ENCODE results near the gene ARHGAP44.
"Not testable (repeated sequence)": the region's sequence is repeated elsewhere in the genome, so short reads cannot be mapped to it uniquely, and the experiment has no call there.

The ARHGAP44 gene

DNA sequence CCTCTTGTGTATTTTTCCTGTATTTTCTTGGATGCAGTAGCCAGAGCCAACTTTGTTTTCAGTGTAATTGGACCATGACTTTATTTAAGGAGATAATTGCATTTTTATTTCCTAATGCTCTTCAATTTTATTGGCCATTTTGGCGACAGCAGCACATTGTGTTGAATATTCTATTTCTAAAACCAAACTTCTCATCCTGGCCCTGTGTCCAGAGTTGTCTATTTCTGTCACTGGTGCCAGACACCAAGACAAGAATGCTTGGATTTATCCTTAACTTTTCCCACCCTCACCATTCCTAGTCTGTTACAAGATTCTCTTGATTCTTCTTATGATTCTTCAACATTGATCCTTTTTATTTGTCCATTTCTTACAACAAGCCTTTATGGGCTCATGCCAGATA is 37.1 kb downstream of the ARHGAP44 start:
- no peak for DNase-seq

DNA sequence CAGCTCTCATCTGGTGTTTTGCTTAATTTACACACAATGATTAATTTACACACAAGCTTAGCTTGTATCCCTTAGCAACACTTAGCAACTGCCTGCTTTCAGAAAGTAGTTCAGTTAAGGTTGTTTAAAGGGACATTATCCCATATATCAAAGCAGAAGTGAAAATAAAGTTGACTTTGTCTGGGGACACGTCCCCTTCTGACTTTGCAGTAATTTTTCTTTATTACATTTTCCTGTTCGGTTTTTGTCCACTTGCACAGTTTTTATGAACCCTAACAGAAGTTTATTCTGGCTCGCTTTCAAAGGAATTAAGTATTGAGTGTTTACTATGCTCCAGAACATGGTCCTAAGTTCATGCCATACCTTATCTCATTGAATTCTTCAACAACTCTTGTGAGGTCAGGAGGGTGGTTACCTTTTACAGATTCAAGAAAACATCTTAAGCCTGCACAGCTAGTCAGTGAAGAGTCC is 41.5 kb downstream of the ARHGAP44 start:
- no peak for DNase-seq

DNA sequence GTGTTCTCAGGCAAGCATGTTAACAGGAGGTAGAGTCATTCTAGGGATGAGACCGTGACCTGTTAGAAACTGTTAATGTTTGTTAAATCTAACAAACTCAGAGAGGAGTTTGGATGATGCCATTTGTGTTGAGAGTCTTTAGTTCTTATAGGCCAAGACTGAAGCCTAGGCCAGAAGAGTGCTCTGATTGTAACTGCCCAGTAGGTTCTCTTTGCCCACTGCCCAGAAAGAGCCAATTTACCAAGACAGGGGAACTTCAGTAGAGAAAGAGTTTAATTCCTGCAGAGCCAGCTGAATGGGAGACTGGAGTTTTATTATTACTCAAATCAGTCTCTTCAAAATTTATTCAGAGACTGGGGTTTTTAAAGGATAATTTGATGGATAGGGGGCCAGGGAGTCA is 42.5 kb downstream of the ARHGAP44 start:
- no peak for DNase-seq

DNA sequence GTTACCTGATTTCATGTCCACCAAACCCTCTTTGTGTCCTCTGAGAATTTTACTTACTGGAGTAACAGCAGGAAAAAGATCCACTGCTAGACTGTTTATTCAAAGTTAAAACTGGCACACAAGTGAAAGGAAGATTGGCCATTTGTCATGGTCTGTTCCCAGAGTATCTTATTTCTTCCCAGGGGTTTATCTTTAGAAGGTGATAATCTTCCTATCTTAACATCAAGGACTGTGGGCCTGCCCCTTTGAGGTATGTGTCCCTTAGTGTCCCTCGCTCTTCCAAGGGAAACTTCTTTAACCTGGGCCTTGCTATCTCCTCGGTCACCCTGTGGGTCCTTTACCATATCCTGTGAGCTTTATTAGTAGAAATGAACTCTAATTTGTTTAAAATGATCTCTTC is 49.7 kb downstream of the ARHGAP44 start:
- no peak for DNase-seq

DNA sequence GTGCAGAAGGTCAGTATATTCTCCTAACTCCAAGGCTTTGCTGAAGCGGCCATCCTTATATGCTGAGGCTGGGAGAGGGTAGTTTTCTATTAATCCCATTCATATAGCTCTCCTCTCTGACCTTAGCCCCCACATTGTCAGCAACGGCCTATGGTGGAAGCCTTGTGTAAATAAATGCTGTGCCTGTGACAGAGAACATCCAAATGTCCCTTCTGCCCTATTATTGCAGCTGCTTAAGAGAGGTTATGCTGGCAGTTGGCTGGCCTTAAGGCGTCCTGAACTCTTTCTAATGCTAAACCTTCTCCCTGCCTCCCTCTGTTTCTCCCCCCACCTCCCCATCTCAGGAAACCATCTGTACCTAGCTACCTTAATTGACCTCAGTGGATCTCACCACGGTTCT is 53.6 kb downstream of the ARHGAP44 start:
- DNase-seq, result no peak

DNA sequence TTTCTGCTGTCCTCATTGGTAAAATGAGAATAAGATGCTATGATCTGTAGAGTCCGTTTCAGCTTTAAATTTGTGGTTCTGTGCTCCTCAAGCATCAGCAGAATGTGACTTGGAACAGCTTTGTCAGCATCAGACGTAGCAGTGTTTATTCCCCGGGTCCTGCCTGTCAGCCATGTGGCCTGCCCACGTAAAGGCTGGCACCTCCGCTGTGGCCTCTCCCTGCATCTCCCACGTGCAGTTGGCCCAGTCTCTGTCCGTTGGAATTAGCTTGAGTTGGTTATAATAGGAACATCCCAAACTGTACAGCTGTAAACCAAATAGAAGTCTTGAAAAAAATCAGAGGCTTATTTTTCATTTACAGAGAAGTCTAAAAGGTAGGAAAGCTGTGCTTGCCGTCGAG is 61.7 kb downstream of the ARHGAP44 start:
- no peak for DNase-seq

DNA sequence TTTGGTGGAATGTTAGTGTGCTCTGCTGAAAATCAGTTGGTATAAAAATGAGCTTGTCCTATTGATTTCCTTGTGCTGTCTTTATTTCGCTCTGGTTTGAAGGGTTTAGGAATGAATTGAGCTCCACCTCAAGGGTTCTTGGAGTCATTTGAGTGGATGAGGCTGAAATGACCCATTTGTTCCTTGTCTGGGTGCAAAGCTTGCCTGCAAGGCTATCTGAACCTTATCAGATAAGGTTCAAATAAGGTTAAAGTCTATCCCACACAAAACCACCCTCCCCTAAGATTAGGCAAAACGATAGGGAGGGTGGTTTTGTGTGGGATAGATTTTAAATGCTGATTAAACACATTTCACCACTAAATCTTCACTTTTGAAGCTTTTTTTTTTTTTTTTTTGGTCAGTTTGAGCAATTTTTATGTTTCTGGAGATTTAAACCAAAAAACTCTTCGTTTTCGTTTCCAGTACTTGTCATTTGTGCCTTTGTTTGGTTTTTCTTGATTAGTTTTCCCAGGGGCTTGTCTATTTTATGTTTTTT is 62.7 kb downstream of the ARHGAP44 start:
- DNase-seq, result no peak

DNA sequence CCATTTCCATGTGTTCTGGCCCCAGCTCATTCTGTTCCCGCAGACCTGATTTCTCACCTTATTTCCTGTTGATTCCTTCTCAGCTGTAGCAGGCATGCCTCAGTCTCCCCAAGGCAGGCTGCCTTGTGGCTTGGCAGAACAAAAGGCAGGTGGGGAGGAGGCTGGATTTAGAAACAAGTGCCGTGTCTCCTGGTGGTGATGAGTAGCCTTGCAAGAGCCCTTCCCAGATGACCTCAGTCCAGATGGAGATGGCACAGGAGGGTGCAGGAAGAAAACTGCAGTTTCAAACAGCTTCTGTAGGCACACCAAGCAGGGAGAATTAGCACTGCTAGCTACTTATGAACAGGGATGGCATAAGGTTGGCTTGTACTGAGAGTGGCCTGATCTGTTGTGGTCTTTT is 64.6 kb downstream of the ARHGAP44 start:
- DNase-seq, result no peak

DNA sequence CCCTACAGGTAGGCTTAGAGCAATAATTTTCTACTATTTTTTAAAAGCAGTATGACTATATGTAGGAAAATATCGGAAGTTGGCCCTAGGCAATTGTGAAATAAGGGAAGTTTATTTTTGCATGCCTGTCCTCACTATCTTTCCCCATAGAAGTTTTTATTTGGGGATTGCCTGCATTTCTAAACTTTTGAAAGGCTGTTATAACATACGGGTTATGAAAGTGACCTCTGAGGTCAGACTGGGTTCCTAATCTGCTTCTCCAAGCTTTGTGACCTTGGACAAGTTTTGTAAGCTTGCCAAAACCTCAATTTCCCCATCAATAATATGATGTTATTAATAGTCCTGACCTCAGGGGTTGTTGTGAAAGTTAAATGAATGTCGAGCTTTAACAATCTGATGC is 67.1 kb downstream of the ARHGAP44 start:
- DNase-seq, result no peak

DNA sequence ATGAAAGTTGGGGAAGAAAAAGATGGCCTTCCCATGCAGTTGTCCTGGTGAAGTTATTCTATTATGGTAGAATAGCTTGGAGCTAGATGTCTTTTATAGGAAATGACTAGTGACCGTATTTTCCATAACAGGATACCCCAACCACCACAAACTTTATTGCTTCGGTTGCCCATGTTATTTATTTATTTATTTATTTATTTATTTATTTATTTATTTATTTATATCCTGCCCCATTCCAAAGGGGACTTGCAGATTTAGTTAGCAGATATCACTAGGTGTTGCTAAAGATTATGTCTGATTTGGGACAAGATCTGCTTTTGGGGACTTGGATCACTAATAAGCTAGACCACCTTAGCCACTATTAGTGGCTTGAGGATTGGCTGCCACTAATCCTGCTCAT is 68.3 kb downstream of the ARHGAP44 start:
- DNase-seq, result no peak

DNA sequence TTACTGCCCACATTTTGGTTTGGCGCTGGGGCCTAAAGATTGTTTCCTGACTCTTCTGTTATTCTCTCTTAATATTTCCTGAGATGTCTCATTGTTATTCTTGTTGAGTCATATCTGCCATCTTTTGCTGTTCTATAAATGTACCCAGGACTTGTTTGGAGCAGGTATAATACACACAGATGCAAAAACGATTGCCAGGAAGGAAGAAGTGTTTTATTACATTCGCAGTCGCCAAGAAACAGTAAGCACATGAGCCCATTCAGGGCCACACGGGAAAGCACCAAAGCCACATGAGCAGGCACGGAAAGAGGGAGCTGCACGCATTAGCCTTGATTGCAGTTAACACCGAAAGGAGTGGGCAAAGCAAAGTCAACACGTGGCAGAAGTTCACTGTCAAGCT is 70.2 kb downstream of the ARHGAP44 start:
- no peak for DNase-seq

DNA sequence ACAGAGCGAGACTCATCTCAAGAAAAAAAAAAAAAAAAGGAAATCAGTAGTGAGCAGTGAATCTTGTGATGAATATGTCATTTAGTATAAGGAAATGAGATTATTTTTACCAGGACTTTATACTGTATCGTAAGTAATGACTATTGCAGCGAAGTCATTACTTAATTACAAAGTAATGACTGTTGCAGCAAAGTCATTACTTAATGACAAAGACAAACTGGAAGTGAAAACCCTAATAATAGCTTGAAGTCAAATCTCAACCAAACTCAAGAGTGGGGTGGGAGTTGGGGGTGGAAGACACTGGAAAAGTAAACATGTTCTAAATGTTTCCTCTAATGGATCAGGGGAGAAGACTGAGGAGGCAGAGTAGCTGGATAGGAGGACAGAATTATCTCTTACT is 76.5 kb downstream of the ARHGAP44 start:
- no peak for DNase-seq

DNA sequence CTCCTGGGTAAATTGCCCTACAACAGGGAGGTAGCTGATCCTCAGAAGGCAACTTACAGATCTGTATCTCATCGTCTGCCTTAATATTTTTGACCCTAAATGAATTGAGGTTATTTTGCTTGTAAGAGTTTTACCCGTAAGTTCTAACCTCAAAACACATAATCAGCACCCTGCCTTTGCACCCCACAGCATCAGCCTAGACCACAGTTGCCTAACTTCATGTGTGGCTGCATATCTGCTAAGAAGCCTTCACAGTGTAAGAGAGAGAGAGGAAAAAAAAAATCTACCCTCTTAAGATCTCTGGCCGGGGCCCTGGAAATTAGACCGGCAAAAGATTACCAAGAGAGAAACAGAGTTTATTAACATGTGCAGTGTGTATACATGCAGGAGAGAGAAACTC is 76.9 kb downstream of the ARHGAP44 start:
- no peak for DNase-seq

DNA sequence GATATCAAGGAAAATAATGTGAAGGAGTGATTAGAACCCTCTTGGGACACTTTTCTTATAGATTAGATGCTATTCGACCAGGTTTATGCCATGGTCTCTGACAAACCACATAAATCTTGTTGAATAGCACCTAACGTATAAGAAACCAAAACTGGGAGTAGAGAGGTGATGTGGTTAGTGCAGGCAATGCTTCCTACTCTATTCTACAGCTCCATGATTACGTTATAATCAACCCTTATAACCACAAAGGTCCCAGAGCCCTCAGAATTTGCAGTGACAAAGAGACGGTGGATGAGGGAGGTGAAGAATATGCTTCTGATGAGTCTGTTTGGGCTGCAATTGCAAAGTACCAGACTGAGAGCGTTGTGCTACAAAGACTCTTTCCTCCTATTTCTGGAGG is 78.4 kb downstream of the ARHGAP44 start:
- DNase-seq, result no peak

DNA sequence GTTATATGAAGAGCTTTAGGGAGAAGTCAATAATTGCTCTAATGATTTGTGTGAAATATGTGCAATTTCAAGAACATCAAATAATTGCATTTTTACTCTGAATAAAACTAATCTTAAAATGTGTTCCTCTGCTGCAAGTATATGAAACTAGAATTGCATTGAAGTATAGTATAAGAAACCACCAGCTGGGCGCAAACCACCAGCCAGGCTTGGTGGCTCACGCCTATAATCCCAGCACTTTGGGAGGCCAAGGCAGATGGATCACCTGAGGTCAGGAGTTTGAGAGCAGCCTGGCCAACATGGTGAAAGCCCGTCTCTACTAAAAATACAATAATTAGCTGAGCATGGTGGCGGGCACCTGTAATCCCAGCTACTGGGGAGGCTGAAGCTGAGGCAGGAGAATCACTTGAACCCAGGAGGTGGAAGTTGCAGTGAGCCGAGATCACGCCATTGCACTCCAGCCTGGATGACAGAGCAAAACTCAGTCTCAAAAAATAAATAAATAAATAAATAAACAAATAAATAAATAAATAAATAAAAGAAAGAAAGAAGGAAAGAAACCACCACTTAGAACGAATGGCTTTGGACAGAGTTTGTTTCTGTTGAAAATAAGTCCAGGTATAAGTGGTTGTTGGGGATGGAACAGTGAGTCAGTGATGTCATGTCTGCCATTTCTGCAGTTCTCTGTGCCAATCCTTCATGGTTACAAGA is 84.3 kb downstream of the ARHGAP44 start:
- DNase-seq, result not testable (repeated sequence)

DNA sequence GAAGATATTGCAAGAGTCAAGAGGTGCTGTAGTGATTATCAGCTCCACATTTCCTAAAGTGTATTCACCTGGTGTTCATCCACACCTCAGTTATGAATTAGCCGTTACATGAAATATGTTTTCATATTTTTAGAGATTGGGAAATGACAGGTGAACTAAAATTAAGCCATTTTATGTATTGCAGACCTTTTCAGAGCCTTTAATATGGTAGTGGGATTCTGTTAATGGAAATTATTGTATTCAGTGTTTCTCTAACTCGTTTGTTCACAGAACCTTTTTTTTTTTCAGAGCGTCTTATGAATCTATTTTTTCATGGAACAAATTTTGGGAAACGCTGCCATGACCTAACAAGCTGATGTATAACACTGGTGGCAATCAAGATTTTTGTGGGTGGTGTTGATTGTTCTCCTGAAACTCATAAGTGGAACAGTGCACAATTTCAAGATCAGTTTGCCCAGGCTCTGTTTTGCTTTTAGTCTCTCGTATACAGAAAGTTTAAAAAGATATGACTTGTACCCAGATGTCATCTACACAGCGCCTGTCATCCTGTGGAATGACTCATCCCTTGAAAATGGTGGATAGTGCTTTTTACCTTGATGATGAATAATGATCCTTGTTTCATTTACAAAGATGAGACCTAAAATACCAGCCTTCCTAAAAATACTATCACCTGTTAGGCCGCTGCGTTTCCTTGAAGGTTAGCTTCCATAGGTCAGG is 88.8 kb downstream of the ARHGAP44 start:
- DNase-seq, result no peak

DNA sequence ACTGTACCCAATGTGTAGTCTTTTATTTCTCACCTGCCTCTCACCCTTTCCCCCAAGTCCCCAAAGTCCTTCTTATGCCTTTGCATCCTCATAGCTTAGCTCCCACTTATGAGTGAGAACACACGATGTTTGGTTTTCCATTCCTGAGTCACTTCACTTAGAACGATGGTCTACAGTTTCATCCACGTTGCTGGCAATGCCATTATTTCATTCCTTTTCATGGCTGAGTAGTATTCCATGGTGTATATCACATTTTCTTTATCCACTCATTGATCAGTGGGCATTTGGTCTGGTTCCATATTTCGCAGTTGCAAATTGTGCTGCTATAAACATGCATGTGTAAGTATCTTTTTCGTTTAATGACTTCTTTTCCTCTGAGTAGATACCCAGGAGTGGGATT is 89.8 kb downstream of the ARHGAP44 start:
- not testable (repeated sequence) for DNase-seq

DNA sequence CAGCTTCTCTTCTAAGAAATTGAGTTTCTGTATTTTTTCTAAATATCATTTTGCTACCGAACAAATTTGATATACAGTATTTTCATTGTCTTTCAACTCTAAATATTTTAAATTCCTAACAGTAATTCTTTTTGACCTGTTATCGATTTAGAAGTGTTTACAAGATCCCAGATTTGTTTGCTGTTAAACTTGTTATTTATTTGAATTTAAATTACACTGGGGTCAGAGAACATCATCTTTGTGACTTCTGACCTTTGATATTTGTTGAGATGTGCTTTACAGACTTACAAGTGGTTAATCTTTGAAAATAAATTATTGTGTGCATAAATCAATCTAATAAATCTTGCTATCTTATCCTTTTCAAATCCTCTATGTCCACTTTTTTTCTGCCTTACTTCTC is 94.2 kb downstream of the ARHGAP44 start:
- no peak for DNase-seq

DNA sequence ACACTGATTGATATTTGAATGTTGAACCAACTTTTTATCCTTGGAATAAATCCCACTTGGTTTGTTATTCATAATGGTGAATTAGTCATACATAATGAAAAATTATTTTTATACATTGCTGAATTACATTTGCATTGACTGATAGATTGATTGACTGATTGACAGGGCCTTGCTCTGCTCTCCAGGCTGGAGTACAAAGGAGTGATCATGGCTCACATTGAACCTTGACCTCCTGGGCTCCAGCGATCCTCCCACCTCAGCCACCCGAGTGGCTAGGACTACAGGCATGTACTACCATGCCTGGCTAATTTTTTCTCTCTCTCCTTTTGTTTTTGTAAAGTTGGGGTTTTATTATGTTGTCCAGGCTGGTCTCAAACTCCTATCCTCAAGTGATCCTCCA is 97.8 kb downstream of the ARHGAP44 start:
- no peak for DNase-seq

DNA sequence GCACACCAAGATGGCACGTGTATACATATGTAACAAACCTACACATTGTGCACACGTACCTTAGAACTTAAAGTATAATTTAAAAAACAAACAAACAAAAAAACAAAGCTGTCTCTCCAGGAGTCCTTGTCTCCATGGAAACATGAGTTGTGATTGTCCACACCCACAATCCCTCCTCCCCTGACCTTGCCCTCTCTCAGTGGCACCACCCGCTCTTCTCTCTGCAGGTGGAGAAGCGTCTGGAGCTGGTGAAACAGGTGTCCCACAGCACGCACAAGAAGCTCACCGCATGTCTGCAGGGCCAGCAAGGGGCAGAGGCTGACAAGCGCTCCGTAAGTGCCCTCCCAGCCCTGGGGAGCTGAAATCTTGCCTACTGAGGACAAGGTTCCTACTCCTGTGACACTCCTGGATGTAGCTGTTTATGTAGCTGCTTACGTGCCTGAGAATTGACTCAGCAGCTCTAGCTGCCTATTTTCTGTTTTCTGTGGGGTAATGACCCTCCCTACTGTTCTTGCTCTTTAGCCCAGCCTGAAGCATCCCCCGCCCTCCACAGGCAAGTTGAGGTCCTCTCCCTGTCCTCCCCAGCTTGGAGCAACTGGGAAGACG is 107.0 kb downstream of the ARHGAP44 start:
- DNase-seq, result no peak

DNA sequence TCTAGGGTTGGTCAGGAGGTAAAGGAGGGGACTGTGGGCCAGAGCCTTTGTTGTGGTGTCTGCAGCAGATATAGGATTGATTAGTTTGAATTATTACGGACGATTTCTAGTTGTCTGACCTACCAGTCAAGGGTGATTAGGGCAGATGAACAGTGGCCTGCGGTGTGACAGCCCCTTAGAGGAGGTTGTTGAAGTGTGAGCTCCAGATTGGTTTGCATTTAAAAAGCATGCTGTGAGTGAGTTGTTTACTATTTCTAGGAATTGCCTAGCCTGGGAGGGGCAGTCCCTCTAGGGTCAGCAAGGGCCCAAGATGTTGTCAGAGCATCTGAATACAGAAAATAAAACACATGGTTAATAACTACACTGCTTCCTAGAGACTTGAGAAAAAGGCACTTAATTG is 108.8 kb downstream of the ARHGAP44 start:
- DNase-seq, result no peak

DNA sequence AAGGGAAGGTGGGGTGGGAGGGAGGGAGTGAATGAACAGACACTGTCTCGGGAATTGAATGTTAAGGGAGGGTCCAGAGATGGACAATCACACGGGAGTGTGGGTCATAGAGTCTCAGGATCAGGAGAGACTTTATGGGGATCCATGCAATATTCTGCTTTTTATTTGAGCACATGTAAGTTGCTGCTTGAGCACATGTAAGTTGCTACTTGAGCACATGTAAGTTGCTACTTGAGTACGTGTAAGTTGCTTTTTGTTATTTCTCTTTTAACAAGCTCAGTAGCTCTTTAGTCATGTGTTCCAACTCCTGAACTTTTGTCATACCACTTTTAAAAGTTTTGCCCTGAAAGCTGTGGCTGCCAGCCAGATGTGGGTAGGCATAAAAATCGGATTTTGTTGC is 110.3 kb downstream of the ARHGAP44 start:
- DNase-seq, result no peak

DNA sequence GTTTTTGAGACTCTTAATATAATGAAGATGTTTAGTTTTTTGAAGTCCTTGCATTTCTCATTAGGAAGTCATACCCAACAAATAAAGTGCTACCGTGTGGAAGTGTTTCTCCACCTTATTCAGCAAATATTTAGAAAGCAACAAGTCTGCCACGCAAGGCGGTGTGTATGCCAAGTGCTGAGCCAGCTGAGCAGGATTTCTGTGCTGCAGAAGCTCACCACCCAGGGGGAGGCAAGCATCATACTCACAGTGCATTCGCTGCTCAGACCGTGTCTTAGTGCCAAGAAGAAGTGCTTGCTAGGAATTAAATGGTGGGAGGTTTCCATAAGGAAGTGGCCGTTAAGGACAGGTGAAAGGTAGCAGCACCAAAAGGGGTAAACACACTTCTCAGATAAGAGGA is 111.2 kb downstream of the ARHGAP44 start:
- no peak for DNase-seq

DNA sequence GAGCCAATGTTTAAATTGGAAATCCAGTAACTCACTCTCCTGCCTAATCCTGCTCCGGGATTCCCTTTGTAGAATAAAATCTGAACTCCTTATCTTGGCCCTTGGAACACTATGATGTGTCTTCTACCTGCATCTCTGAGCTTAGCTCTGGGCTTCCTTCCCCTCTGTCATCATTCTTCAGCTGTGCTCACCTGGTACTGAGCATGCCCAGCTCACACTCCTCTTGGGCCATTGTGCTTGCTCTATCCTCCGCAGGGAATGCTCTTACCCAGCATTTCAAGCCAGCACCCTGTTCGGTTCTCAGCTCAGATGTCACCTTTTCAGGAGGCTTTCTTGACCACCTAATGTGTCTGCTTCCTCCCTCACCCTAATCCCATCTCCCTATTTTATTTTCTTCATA is 112.7 kb downstream of the ARHGAP44 start:
- DNase-seq, result no peak

All from central memory CD4-positive, alpha-beta T cell (primary cell).